ENCODE results near the gene TUBB2B.

DNA sequence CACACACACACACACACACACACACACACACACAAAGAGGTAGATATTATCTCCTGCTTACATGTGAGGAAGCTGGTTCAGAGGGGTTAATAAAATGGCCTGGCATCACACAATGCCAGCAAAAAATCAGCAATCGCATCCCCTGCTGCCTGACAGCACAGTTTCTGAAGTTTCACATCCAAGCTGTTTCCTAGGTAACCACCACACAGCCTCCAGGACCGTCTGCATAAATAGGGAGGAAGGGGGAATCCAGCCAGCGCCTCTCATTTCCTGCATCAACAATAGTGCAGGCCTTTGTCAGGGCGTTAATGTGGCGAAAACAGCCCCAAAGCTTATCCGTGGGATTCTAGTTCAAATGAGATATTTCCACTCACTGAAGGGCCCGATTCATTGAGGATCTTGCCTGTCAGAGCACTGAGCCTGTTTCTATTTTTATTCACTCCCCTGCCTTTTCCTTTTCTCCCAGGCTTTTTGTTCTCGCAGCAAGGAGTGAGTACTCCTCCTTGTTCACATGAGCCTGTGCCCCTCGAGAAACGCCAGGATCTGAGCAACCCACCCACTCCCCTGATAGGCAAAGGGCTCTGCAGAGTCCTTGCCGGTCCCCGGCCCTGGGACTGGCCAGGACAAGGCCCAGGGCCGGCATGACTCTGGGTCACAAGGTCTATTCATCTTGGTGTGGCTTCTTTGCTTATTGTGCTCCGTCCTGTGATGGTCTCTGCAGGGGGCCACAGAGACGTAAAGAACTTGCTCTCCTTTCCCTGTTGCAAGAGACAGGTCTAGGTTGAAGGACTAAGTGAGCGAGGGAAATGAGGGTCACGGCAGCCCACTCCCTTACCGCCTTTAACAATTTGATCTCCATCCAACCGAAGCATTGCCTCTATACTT is 32.7 kb downstream of the TUBB2B start:
- no peak for TF ChIP-seq POLR2A (IDR thresholded peaks at IDR 0.05; ENCODE audit: low read depth, low read length)
- no peak for TF ChIP-seq POLR2AphosphoS5 (IDR thresholded peaks at IDR 0.05; ENCODE audit: low read depth, low read length)

All from GM12892 (cell line).